NCI-H2196 (cell line): ENCODE results near the gene IQCM.

Experiments
- DNase-seq: peaks from one replicate; lab custom pipeline; 2025; ENCODE audit not compliant: unreplicated experiment; lab: John Stamatoyannopoulos, UW

The IQCM gene

GRCh38 chr4:149815743-149816142 lies at the start of gene IQCM:
IQCM (minus strand) TSS chr4:149815843; CDS start chr4:149742691, 73,152 bp downstream.
- DNase-seq, result no peak

GRCh38 chr4:149857446-149857845 lies 41.8 kb upstream of the IQCM start:
- DNase-seq, result no peak

GRCh38 chr4:149845743-149846142 lies 30.1 kb upstream of the IQCM start:
- peak; percentile 0 for DNase-seq

DNA sequence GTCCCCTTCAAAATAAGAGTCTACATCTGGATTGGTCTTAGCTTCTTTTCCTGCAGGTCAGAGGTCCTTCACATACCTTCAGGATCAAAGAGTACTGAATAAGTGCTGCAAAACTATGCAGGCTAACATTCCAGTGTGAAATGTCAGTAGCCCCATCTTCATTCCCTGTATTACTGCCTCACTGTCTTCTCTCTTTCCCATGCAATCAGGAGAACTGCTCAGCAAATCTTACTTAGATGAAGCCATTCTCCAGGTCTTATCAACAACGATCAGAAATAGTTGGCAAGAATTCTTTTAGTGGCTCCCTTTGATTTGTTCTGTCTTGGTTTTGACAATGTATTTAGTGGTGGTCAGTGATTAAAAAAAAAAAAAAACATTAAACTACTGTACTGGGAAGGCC lies 26.0 kb upstream of the IQCM start:
- DNase-seq, result no peak

GRCh38 chr4:149838036-149838435 lies 22.4 kb upstream of the IQCM start:
- DNase-seq, result no peak

DNA sequence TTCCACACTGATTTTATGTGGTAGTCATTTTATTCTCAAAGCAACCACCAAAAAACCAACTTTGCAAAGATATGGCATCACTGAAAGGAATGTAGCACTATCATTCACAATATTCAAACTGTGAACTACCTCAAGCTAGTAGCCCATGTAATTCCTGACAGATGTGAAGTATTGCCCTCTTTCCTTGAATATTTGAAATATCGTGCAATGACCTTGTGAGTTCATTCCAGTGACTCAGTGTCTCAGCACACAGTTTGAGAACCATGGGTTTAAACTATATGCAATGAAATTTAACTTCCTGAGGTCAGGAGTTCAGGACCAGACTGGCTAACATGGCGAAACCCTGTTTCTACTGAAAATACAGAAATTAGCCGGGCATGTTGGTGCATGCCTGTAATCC lies 20.9 kb upstream of the IQCM start:
- DNase-seq, result no peak

DNA sequence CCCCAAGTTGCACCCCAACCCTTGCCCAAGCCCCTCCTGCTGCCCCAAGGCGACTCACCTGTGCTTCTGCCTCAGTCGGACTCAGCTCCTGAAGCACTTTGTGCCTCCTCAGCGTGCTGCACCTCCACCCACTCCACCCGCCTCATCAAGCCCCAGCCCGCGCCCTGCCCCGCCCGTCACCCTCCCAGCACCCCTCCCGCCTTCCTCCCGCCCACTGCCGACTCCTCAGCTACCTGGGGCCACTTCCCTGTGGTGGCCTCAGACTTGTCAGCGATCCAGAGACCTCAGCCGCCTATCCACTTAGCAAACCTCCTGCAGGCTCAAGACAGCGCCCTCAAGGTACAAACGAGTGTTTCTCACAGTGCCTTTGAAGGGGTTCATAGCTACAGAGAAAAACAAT lies 19.6 kb upstream of the IQCM start:
- no peak for DNase-seq

DNA sequence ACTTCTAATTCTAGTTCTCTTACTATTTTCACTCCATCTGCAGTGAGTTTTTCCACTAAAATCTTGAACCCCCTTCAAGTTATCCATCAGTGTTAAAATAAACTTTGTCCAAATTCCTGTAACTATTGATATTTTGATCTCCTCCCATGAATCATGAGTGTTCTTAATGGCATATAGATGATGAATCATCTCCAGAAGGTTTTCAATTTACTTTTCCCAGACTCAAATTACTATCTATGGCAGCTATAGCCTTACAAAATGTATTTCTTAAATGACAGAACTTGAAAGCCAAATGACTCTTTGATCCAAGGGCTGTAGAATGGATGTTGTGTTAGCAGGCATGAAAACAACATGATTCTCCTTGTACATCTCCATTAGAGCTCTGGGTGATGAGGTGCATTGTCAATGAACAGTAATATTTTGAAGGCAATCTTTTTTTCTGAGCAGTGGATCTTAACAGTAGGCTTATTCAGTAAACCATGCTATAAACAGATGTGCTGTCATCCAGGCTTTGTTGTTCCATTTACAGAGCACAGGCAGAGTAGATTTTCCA lies 16.1 kb upstream of the IQCM start:
- no peak for DNase-seq

- no peak for DNase-seq
Observed at GRCh38 chr4:149830823-149831222, 15.2 kb upstream of the IQCM start.

GRCh38 chr4:149825336-149825735 lies 9.7 kb upstream of the IQCM start:
- DNase-seq, result no peak

GRCh38 chr4:149823769-149824221 lies 8.2 kb upstream of the IQCM start:
- no peak for DNase-seq

- no peak for DNase-seq
Observed at GRCh38 chr4:149801416-149801815, 14.2 kb downstream of the IQCM start.

GRCh38 chr4:149799546-149799945 lies 16.1 kb downstream of the IQCM start:
- DNase-seq, result no peak

GRCh38 chr4:149796381-149796780 lies 19.3 kb downstream of the IQCM start:
- no peak for DNase-seq

- no peak for DNase-seq
Observed at GRCh38 chr4:149795256-149795655, 20.4 kb downstream of the IQCM start.

DNA sequence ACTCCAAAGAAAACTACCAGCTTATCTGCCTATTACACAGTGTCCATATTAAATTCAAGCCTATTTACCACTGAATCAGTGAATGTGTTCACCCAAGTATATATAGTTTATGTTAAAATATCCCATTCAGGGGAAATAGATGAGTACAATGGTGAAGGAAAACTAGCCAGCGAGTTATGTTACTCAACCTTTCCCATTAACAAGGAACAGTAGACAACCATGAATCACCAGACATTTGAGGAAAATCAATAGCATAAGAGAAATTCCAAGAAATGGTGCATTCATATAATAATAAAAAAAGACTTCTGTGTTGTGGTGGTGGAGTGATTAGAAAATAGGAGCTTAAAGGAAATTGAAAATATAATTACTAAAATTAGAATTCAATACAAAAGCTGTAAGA lies 21.3 kb downstream of the IQCM start:
- no peak for DNase-seq

DNA sequence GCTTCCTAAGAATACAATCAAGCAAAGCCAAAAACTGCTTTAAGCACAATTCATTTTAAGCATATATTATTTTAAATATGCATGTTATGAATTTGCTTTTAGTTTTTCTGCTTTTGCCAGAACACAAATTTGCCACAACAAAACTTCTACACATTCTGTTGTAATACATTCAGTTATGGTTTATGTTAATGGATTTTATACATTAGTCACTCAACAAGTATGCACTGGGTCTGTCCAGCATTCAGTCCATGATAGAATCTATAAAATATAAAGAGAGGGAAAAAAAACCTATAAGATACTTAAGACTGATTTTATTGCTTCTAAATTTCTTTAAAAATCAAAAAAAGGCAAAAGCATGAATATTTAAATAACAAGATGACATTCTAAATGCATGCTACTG lies 22.2 kb downstream of the IQCM start:
- no peak for DNase-seq

GRCh38 chr4:149791851-149792250 lies 23.8 kb downstream of the IQCM start:
- DNase-seq, result no peak

GRCh38 chr4:149790172-149790907 lies 25.3 kb downstream of the IQCM start:
- DNase-seq, result no peak

DNA sequence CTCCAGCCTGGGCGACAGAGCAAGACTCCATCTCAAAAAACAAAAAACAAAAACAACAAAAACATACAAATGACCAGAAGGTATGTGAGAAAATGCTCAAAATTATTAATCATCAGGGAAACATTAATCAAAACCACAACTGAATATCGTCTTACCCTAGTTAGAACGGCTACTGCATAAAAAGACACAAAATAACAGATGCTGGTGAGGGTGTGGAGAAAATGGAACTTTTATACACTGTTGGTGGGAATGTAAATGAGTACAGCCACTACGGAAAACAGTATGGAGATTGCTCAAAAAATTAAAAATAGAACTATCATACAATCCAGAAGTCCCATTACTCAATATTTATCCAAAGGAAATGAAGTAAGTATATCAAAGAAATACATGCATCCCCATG lies 27.3 kb downstream of the IQCM start:
- no peak for DNase-seq

DNA sequence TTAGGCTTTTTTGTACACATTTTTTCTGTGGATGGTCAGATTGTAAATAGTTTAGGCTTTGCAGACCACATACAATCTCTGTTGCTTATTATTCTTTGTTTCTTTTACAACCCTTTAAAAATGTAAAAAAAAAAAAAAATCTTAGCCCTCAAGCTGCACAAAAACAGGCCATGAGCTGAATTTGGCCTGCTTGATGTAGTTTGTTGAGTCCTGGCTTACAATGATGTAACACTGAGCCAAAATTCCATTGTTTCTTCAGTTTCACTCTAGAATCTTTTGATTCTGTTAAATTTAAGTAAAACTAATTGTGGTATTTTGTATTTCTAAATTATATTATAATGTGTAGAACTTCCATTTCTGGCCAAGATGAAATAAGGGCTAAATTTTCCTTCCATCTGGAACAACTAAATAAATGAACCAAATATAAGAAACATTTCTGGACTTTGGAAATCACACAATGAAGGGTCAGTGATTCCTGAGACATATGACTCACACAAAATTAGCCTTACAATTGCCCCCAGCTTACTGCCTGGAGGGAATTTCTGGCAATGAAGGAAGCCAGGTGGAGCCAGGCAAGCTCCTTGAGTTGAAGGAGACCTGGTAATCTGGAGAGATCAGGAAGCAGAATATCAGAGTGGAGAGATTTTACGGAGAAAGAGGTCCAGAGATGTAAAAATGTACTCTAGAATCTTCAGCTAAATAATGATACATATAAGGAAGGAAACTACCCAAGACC lies 29.8 kb downstream of the IQCM start:
- no peak for DNase-seq

- no peak for DNase-seq
Observed at GRCh38 chr4:149784018-149784417, 31.6 kb downstream of the IQCM start.
